Tibial nerve (tissue), 4 donors: ENCODE results near the gene SLC35G3. TPM values are rescaled to one million over a fixed set of nuclear protein-coding genes. Genes with fewer than 3 reads are reported as not detected.

Experiments
- DNase-seq, 2 donors: peaks; one replicate each; pipeline ENCODE4 v3.0.0-alpha.2; 2019; ENCODE audit warnings: low spot score in 2 of 2
- H3K27ac ChIP-seq, 4 donors: fragments of 200-600 bp; sonication (generic) in 3 of 4; one replicate each; pipeline ENCODE4 v1.5.1; 2017 to 2019; ENCODE audit warnings: mild to moderate bottlenecking in 1 of 4
- H3K27me3 ChIP-seq, 2 donors: fragments of 200-600 bp; sonication (generic) in 1 of 2; one replicate each; pipeline versions ENCODE4 v1.5.1 to v1.6.0; 2017 to 2019
- H3K36me3 ChIP-seq, 3 donors: fragments of 200-600 bp; sonication (generic); one replicate each; pipeline ENCODE4 v1.5.1; 2018 to 2019
- H3K4me1 ChIP-seq, 4 donors: fragments of 200-600 bp; sonication (generic) in 3 of 4; one replicate each; pipeline ENCODE4 v1.5.1; 2017 to 2019
- H3K4me3 ChIP-seq, 4 donors: fragments of 200-600 bp; sonication (generic) in 3 of 4; one replicate each; pipeline ENCODE4 v1.5.1; 2017 to 2019; ENCODE audit warnings: mild to moderate bottlenecking in 1 of 4, moderate library complexity in 1 of 4
- H3K9me3 ChIP-seq, 4 donors: fragments of 200-600 bp; sonication (generic) in 3 of 4; one replicate each; pipeline ENCODE4 v1.5.1; 2017 to 2019
- CTCF ChIP-seq, 5 experiments: fragments of 200-600 bp in 3 of 5; fragments of 450-650 bp in 2 of 5; sonication (generic) in 3 of 5; IDR thresholded peaks; one replicate each; pipeline ENCODE4 v1.5.1; 2016 to 2019; ENCODE audit warnings: antibody characterized with exemption in 5 of 5, mild to moderate bottlenecking in 3 of 5, moderate library complexity in 2 of 5
- EP300 ChIP-seq, 2 donors: sonication (generic); formaldehyde crosslinking; IDR thresholded peaks; one replicate each; pipeline ENCODE4 v1.6.1; 2017; ENCODE audit warnings: antibody characterized with exemption in 2 of 2, mild to moderate bottlenecking in 1 of 2
- POLR2A ChIP-seq, 2 donors: fragments of 450-650 bp; IDR thresholded peaks; one replicate each; pipeline ENCODE4 v1.6.1; 2017; ENCODE audit warnings: antibody characterized with exemption in 2 of 2, mild to moderate bottlenecking in 2 of 2, moderate library complexity in 2 of 2
- WGBS, 2 donors: methylation state at CpG; one replicate each; pipeline ENCODE4 v1.1.5; 2018; 5-methylcytosine and 5-hydroxymethylcytosine counted together
- total RNA-seq, 4 donors: library from RNA; depleted of rRNA; stranded (reverse); fragments of >200 nt; gene quantifications; one replicate each; pipeline ENCODE4 v1.1.0, GENCODE V29; 2016

Gene SLC35G3
- total RNA-seq, 4 donors from 2014 or later = not detected

DNA sequence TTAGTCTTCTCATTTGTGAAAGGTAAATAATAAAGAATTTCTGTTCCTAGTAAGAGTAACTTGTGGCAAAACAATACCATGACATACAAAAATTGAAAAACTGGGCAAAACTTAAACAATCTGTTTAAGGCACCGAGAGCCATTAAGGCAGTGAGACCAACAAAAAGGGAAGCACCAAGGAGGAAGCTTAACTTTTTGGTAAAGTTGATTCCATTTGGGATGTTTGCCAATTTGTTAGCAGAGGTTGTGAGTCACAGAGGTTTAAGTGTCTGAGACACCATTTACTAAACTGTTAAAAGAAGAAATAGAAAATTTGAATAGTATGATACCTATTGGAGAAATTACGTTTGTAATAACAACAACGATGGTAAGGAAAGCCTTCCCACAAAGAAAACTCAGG is 4.9 kb downstream of the SLC35G3 start:
- Histone ChIP-seq H3K27ac (no peak overlapping the region), H3K4me1 (no peaks in the 10 kb centered on the region), H3K9me3 (no peaks in the 10 kb centered on the region), H3K27me3 (no peaks in the 10 kb centered on the region), H3K4me3 (no peak overlapping the region), H3K36me3 (no peaks in the 10 kb centered on the region)
- DNase-seq = no peak
- TF ChIP-seq POLR2A (IDR thresholded peaks at IDR 0.05) (no peak), CTCF (IDR thresholded peaks at IDR 0.05) (no peak), EP300 (IDR thresholded peaks at IDR 0.05) (no peak)
- 74 to 75% methylated on average over 3 of the region's 3 CpGs for WGBS, 2 donors

- TF ChIP-seq CTCF (IDR thresholded peaks at IDR 0.05) (no peak), POLR2A (IDR thresholded peaks at IDR 0.05) (no peak), EP300 (IDR thresholded peaks at IDR 0.05) (no peak)
- Histone ChIP-seq H3K9me3 (no peaks in the 10 kb centered on the region), H3K4me3 (no peak overlapping the region), H3K27me3 (no peaks in the 10 kb centered on the region), H3K27ac (no peak overlapping the region), H3K4me1 (no peaks in the 10 kb centered on the region), H3K36me3 (no peaks in the 10 kb centered on the region)
- 17 to 19% methylated on average over 2 of the region's 2 CpGs for WGBS, 2 donors
- no peak for DNase-seq
Observed at GRCh38 chr17:35188111-35188510, 6.1 kb downstream of the SLC35G3 start.

GRCh38 chr17:35187481-35187880 is 6.7 kb downstream of the SLC35G3 start:
- Histone ChIP-seq H3K27me3 (no peaks in the 10 kb centered on the region), H3K9me3 (no peaks in the 10 kb centered on the region), H3K4me3 (no peak overlapping the region), H3K27ac (no peak overlapping the region), H3K4me1 (no peaks in the 10 kb centered on the region), H3K36me3 (no peaks in the 10 kb centered on the region)
- 72 to 85% methylated on average over 2 of the region's 2 CpGs for WGBS, 2 donors
- DNase-seq = no peak
- no peak for TF ChIP-seq POLR2A (IDR thresholded peaks at IDR 0.05)
- TF ChIP-seq CTCF (IDR thresholded peaks at IDR 0.05) = no peak
- TF ChIP-seq EP300 (IDR thresholded peaks at IDR 0.05) = no peak

GRCh38 chr17:35185849-35186248 is 8.3 kb downstream of the SLC35G3 start:
- H3K9me3 ChIP-seq = no peaks in the 10 kb centered on the region
- WGBS, 2 donors = 16 to 21% methylated on average over 1 of the region's 1 CpG
- no peak for DNase-seq
- H3K27ac ChIP-seq = no peak overlapping the region
- H3K36me3 ChIP-seq = no peaks in the 10 kb centered on the region
- no peak overlapping the region for H3K4me3 ChIP-seq
- H3K27me3 ChIP-seq = no peaks in the 10 kb centered on the region
- TF ChIP-seq EP300 (IDR thresholded peaks at IDR 0.05) (no peak), CTCF (IDR thresholded peaks at IDR 0.05) (no peak), POLR2A (IDR thresholded peaks at IDR 0.05) (no peak)
- H3K4me1 ChIP-seq = no peaks in the 10 kb centered on the region

- no peaks in the 10 kb centered on the region for H3K9me3 ChIP-seq
- H3K36me3 ChIP-seq = no peaks in the 10 kb centered on the region
- H3K4me1 ChIP-seq = no peaks in the 10 kb centered on the region
- TF ChIP-seq EP300 (IDR thresholded peaks at IDR 0.05) (no peak), CTCF (IDR thresholded peaks at IDR 0.05) (no peak), POLR2A (IDR thresholded peaks at IDR 0.05) (no peak)
- no peak for DNase-seq
- no peak overlapping the region for H3K4me3 ChIP-seq
- 44 to 60% methylated on average over 3 of the region's 3 CpGs for WGBS, 2 donors
- H3K27ac ChIP-seq = no peak overlapping the region
- H3K27me3 ChIP-seq = no peaks in the 10 kb centered on the region
Observed at GRCh38 chr17:35184274-35184673, 9.9 kb downstream of the SLC35G3 start.
